Adrenal gland (tissue), 12 donors: ENCODE data around the gene TCF12. TPM values are rescaled to one million over a fixed set of nuclear protein-coding genes. Genes with fewer than 3 reads are reported as not detected.

Experiments used
- DNase-seq, 7 donors: peaks; one replicate each; pipeline ENCODE4 v3.0.0-alpha.2; 2019 to 2020
- H3K27ac ChIP-seq, 5 donors: fragments of 200-600 bp; sonication (generic) in 4 of 5; 1 replicate in 3 of 5; 2 replicates in 2 of 5; pipeline versions ENCODE4 v1.5.1 to v1.8.0; 2016 to 2020; ENCODE audit warnings: mild to moderate bottlenecking in 1 of 5
- H3K27me3 ChIP-seq: fragments of 200-600 bp; 2 replicates; pipeline ENCODE4 v1.8.0; 2021
- H3K36me3 ChIP-seq, 2 donors: fragments of 200-600 bp; replicated peaks in 1 of 2; 1 replicate in 1 of 2; 2 replicates in 1 of 2; pipeline versions ENCODE4 v1.5.1 to v1.8.0; 2018 to 2022
- H3K4me1 ChIP-seq, 2 donors: fragments of 200-600 bp; replicated peaks in 1 of 2; 1 replicate in 1 of 2; 2 replicates in 1 of 2; pipeline versions ENCODE4 v1.5.1 to v1.8.0; 2018 to 2021
- H3K4me3 ChIP-seq, 4 donors: fragments of 200-600 bp; sonication (generic) in 3 of 4; one replicate each; pipeline ENCODE4 v1.5.1; 2016 to 2018
- H3K9me3 ChIP-seq, 3 donors: fragments of 200-600 bp; sonication (generic) in 1 of 3; replicated peaks in 1 of 3; 1 replicate in 2 of 3; 2 replicates in 1 of 3; pipeline versions ENCODE4 v1.5.1 to v1.8.0; 2016 to 2021
- CTCF ChIP-seq, 6 experiments: fragments of 450-650 bp in 4 of 6; fragments of 200-600 bp in 2 of 6; sonication (generic) in 1 of 6; IDR thresholded peaks; 1 replicate in 5 of 6; 2 replicates in 1 of 6; pipeline versions ENCODE4 v1.5.1 to v1.8.0; 2016 to 2021; ENCODE audit warnings: antibody characterized with exemption in 6 of 6, mild to moderate bottlenecking in 2 of 6, moderate library complexity in 1 of 6
- POLR2A ChIP-seq, 2 donors: fragments of 450-650 bp; IDR thresholded peaks; one replicate each; pipeline ENCODE4 v1.6.1; 2017; ENCODE audit warnings: antibody characterized with exemption in 2 of 2, mild to moderate bottlenecking in 2 of 2, moderate library complexity in 1 of 2
- WGBS, 4 donors: extraction: QIAGEN DNeasy Blood & Tissue Kit in 2 of 4; methylation state at CpG; one replicate each; pipeline versions ENCODE4 v1.1.5 to v1.1.7; 2013 to 2017; 5-methylcytosine and 5-hydroxymethylcytosine counted together
- intact Hi-C, 2 donors: fragments of 100-400 bp; cut with DNase I; formaldehyde crosslinking; loops; one replicate each; pipeline versions ENCODE4 v1.14.1 to v1.15.0; 2022 to 2023
- polyA plus RNA-seq, 3 donors: library from polyadenylated mRNA; stranded (reverse); fragments of 200-250 nt in 2 of 3; fragments of 350-450 nt in 1 of 3; fragmentation: Illumina TruSeq in 1 of 3; extraction: RNeasy Lipid Tissue Mini Kit (QIAGEN cat#74804) in 1 of 3; gene quantifications; one replicate each; pipeline ENCODE4 v1.2.3, GENCODE V29; 2013 to 2014
- total RNA-seq, 9 donors: library from RNA; depleted of rRNA in 4 of 9; stranded (reverse); fragments of >200 nt in 4 of 9; fragments of 120-200 nt in 1 of 9; fragmentation: NEBNext Ultra II Directional in 1 of 9; extraction: Animal tissue kit (Norgen Biotek cat#: 25700) in 1 of 9; gene quantifications; one replicate each; pipeline versions ENCODE4 v1.1.0 to v1.2.4, GENCODE V29; 2013 to 2023
- donor health status: healthy with polysubstance abuse.
- donor health status: Bipolar disorder and iron deficiency.
- donor health status: DM: yes; HTN: yes; CAD: no.
- donor health status: DM: no; HTN: no; CAD: no.
- donor health status: DM: no; HTN: no; CAD: no.
- donor health status: DM: yes; HTN: yes; CAD: no.

TCF12 gene
- total and polyA plus RNA-seq, 12 donors: 7.6 to 121 (median 75.6) TPM

GRCh38 chr15:57217778-57218598 lies 299.5 kb downstream of the TCF12 start:
- H3K36me3 ChIP-seq: no peaks in the 10 kb centered on the region
- intact Hi-C loops: no loop called here
- DNase-seq: no peak
- TF ChIP-seq POLR2A (IDR thresholded peaks at IDR 0.05) (no peak), CTCF (IDR thresholded peaks at IDR 0.05) (no peak)
- no peak overlapping the region for H3K4me3 ChIP-seq
- no peak overlapping the region for H3K27ac ChIP-seq
- WGBS, 4 donors: 54 to 63% (median 59%) methylated on average over 7 of the region's 7 CpGs
- no peaks in the 10 kb centered on the region for H3K9me3 ChIP-seq
- H3K27me3 ChIP-seq: no peaks in the 10 kb centered on the region
- H3K4me1 ChIP-seq: peaks cover 14 to 75% of the 10 kb centered on the region in 2 donors

DNA sequence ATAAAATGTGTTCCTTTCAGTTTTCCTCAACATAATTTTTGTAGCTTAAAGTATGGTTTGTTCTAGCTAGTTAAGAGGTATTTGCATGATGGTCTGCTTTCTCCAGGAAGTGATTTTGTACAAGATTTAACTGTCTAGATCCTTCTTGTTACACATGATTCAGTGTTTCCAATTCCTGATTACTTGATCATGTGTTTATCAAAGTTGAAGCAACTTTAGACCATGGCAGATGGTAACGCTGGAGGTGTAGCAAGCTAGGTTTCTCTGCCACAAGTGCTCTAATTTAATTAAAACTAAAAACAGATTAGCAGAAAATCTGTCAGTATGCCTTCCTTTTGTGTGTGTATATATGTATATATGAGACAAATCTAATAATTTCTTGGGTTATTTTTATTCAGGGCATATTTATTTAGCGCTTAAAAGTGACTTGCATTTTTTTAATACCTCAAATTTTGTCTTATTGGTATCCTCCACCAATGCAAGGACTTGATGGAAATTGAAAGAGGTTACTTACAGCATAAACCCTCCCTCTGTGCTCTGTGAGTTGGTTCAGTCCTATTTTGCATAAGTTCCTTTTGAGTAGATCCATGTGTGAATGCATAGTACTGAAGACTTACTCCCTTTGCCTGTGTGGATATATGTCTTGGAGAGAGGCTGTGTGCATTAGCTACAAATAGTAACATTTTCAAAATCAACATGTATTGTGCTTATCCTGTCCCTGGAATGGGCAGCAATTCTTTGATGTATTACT lies 300.6 kb downstream of the TCF12 start:
- DNase-seq: no peak
- H3K9me3 ChIP-seq: no peaks in the 10 kb centered on the region
- peaks cover 14 to 69% of the 10 kb centered on the region in 2 donors for H3K4me1 ChIP-seq
- 81 to 91% (median 85%) methylated on average over 2 of the region's 2 CpGs for WGBS, 4 donors
- H3K4me3 ChIP-seq: peak overlapping the region in 1 of 4 donors; percentile 9
- intact Hi-C loops: no loop called here
- no peaks in the 10 kb centered on the region for H3K36me3 ChIP-seq
- TF ChIP-seq CTCF (IDR thresholded peaks at IDR 0.05) (no peak), POLR2A (IDR thresholded peaks at IDR 0.05) (no peak)
- H3K27me3 ChIP-seq: no peaks in the 10 kb centered on the region
- H3K27ac ChIP-seq: no peak overlapping the region

GRCh38 chr15:57220205-57220604 lies 301.8 kb downstream of the TCF12 start:
- intact Hi-C loops: no loop called here
- H3K4me3 ChIP-seq: no peak overlapping the region
- no peaks in the 10 kb centered on the region for H3K27me3 ChIP-seq
- 63 to 68% (median 65%) methylated on average over 2 of the region's 2 CpGs for WGBS, 4 donors
- no peak overlapping the region for H3K27ac ChIP-seq
- no peaks in the 10 kb centered on the region for H3K9me3 ChIP-seq
- peaks cover 14 to 72% of the 10 kb centered on the region in 2 donors for H3K4me1 ChIP-seq
- no peak for TF ChIP-seq POLR2A (IDR thresholded peaks at IDR 0.05)
- TF ChIP-seq CTCF (IDR thresholded peaks at IDR 0.05): no peak
- DNase-seq: no peak
- no peaks in the 10 kb centered on the region for H3K36me3 ChIP-seq

DNA sequence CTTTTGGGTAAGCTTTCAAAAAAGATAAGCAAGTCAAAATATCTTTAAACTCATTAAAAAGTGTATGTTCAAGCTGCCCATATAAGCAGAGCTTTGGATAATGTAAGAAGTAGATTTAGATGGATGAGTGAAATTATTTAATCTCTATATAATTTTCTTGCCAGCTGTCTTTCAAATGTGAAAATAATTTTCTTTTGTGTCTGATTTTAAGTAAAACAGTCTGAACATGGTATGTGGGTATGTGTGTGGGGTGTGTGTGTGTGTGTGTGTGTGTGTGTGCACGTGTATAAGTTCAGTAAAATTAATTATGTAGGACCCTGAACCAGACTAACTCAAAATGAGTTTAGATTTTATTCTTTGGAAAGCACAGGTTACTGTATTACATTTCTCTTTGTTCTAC lies 302.7 kb downstream of the TCF12 start:
- H3K36me3 ChIP-seq: no peaks in the 10 kb centered on the region
- DNase-seq: no peak
- H3K9me3 ChIP-seq: no peaks in the 10 kb centered on the region
- intact Hi-C loops: no loop called here
- no peaks in the 10 kb centered on the region for H3K27me3 ChIP-seq
- peaks cover 9 to 68% of the 10 kb centered on the region in 2 donors for H3K4me1 ChIP-seq
- no peak overlapping the region for H3K4me3 ChIP-seq
- H3K27ac ChIP-seq: no peak overlapping the region
- TF ChIP-seq POLR2A (IDR thresholded peaks at IDR 0.05) (no peak), CTCF (IDR thresholded peaks at IDR 0.05) (no peak)
- 39 to 59% (median 45%) methylated on average over 1 of the region's 1 CpG for WGBS, 4 donors
